IgD-negative memory B cell (primary cell): ENCODE measurements around the gene PTOV1. TPM values are rescaled to one million over a fixed set of nuclear protein-coding genes. Genes with fewer than 3 reads are reported as not detected.
A peak's percentile ranks its signal among the peaks of the same experiment; 100 is the strongest.
"Not testable (repeated sequence)": the region's sequence is repeated elsewhere in the genome, so short reads cannot be mapped to it uniquely, and the experiment has no call there.

Experiments used
- H3K27ac Mint-ChIP-seq, 3 donors: one replicate each; pipeline ENCODE4 v1.8.0; 2020 to 2022; ENCODE audit warnings: mild to moderate bottlenecking in 3 of 3, mixed read lengths in 3 of 3, moderate library complexity in 1 of 3
- H3K27me3 Mint-ChIP-seq: one replicate; pipeline ENCODE4 v1.8.0; 2021; ENCODE audit warnings: mixed read lengths
- H3K36me3 Mint-ChIP-seq: one replicate; pipeline ENCODE4 v1.8.0; 2020; ENCODE audit warnings: mild to moderate bottlenecking, mixed read lengths
- H3K4me1 Mint-ChIP-seq, 3 donors: one replicate each; pipeline ENCODE4 v1.8.0; 2020 to 2022; ENCODE audit warnings: mixed read lengths in 3 of 3, mild to moderate bottlenecking in 1 of 3
- H3K4me3 Mint-ChIP-seq, 4 donors: one replicate each; pipeline ENCODE4 v1.8.0; 2020 to 2022; ENCODE audit warnings: mild to moderate bottlenecking in 4 of 4, mixed read lengths in 4 of 4, moderate library complexity in 3 of 4
- H3K9me3 Mint-ChIP-seq, 3 donors: one replicate each; pipeline ENCODE4 v1.8.0; 2020 to 2021; ENCODE audit warnings: mixed read lengths in 3 of 3, mild to moderate bottlenecking in 1 of 3
- polyA plus RNA-seq: library from polyadenylated mRNA; unstranded; fragments of 300-500 nt; fragmentation: Illumina TruSeq; gene quantifications from one replicate; pipeline ENCODE4 v1.2.3, GENCODE V29; 2021

PTOV1 gene
- polyA plus RNA-seq, 1 donor from 2014 or later, result 45.0 TPM

- Mint-ChIP-seq H3K9me3 (no peaks in the 10 kb centered on the region), H3K4me1 (peaks cover 14 to 29% (median 25%) of the 10 kb centered on the region in 3 donors), H3K36me3 (peaks cover 2% of the 10 kb centered on the region), H3K27ac (peak overlapping the region; percentile 23 to 97 (median 89)), H3K4me3 (peak overlapping the region in 2 of 4 donors; percentile 58 to 91), H3K27me3 (no peaks in the 10 kb centered on the region)
These were observed 39.6 kb upstream of the PTOV1 start for GRCh38 chr19:49811328-49811727.

GRCh38 chr19:49812452-49812996 lies 38.4 kb upstream of the PTOV1 start:
- no peaks in the 10 kb centered on the region for H3K27me3 Mint-ChIP-seq
- H3K4me1 Mint-ChIP-seq, result peaks cover 15 to 29% (median 26%) of the 10 kb centered on the region in 3 donors
- peak overlapping the region; percentile 91 to 99 (median 96) for H3K4me3 Mint-ChIP-seq
- H3K9me3 Mint-ChIP-seq, result no peaks in the 10 kb centered on the region
- H3K36me3 Mint-ChIP-seq, result peaks cover 2% of the 10 kb centered on the region
- peak overlapping the region; percentile 97 to 100 (median 100) for H3K27ac Mint-ChIP-seq

GRCh38 chr19:49812997-49813861 lies 37.7 kb upstream of the PTOV1 start, which contains the start of gene FUZ:
TSS of gene FUZ (minus strand) at chr19:49813292. CDS start at chr19:49813106, 186 bp downstream.
- peak within 1 kb of the TSS; percentile 91 to 99 (median 96) for H3K4me3 Mint-ChIP-seq
- peaks cover 2% of the 10 kb centered on the region for H3K36me3 Mint-ChIP-seq
- no peaks in the 10 kb centered on the region for H3K9me3 Mint-ChIP-seq
- no peaks in the 10 kb centered on the region for H3K27me3 Mint-ChIP-seq
- peaks cover 15 to 23% (median 22%) of the 10 kb centered on the region in 3 donors for H3K4me1 Mint-ChIP-seq
- peak within 1 kb of the TSS; percentile 97 to 100 (median 100) for H3K27ac Mint-ChIP-seq

- Mint-ChIP-seq H3K36me3 (peaks cover 2% of the 10 kb centered on the region), H3K4me3 (peak overlapping the region in 3 of 4 donors; percentile 21 to 58 (median 39)), H3K4me1 (peaks cover 17 to 23% (median 22%) of the 10 kb centered on the region in 3 donors), H3K27me3 (no peaks in the 10 kb centered on the region), H3K27ac (peak overlapping the region; percentile 90 to 100 (median 97)), H3K9me3 (no peaks in the 10 kb centered on the region)
These were observed 36.9 kb upstream of the PTOV1 start for GRCh38 chr19:49814010-49814409.

GRCh38 chr19:49816590-49816989 lies 34.4 kb upstream of the PTOV1 start:
- Mint-ChIP-seq H3K9me3 (no peaks in the 10 kb centered on the region), H3K27me3 (no peaks in the 10 kb centered on the region), H3K36me3 (peaks cover 5% of the 10 kb centered on the region), H3K27ac (peak overlapping the region; percentile 84 to 99 (median 99)), H3K4me1 (peaks cover 22 to 30% (median 22%) of the 10 kb centered on the region in 3 donors), H3K4me3 (no peak overlapping the region)

GRCh38 chr19:49817964-49818648 lies 32.9 kb upstream of the PTOV1 start, which contains the start of gene MED25:
TSS of gene MED25 (plus strand) at chr19:49818289. CDS start at chr19:49818342, 53 bp downstream.
- peak within 1 kb of the TSS; percentile 99 to 100 (median 99) for H3K27ac Mint-ChIP-seq
- no peaks in the 10 kb centered on the region for H3K27me3 Mint-ChIP-seq

GRCh38 chr19:49818649-49819370 lies 32.1 kb upstream of the PTOV1 start:
- H3K36me3 Mint-ChIP-seq, result peaks cover 5% of the 10 kb centered on the region
- peak overlapping the region; percentile 99 to 100 (median 99) for H3K27ac Mint-ChIP-seq
- H3K27me3 Mint-ChIP-seq, result no peaks in the 10 kb centered on the region
- no peaks in the 10 kb centered on the region for H3K9me3 Mint-ChIP-seq
- peaks cover 21 to 34% (median 22%) of the 10 kb centered on the region in 3 donors for H3K4me1 Mint-ChIP-seq
- peak overlapping the region; percentile 95 to 99 (median 99) for H3K4me3 Mint-ChIP-seq

More at GRCh38 chr19:49817964-49818648, 32.9 kb upstream of the PTOV1 start, which contains the start of gene MED25:
- Mint-ChIP-seq H3K36me3 (peaks cover 5% of the 10 kb centered on the region), H3K4me3 (peak within 1 kb of the TSS; percentile 95 to 99 (median 99)), H3K4me1 (peaks cover 17 to 27% (median 19%) of the 10 kb centered on the region in 3 donors), H3K9me3 (no peaks in the 10 kb centered on the region)

- H3K4me3 Mint-ChIP-seq, result peak overlapping the region; percentile 95 to 99 (median 99)
- H3K27ac Mint-ChIP-seq, result peak overlapping the region; percentile 19 to 99 (median 90)
- not testable (repeated sequence) for H3K9me3 Mint-ChIP-seq, H3K36me3 Mint-ChIP-seq, H3K27me3 Mint-ChIP-seq
- peaks cover 24 to 33% (median 27%) of the 10 kb centered on the region in 3 donors for H3K4me1 Mint-ChIP-seq
These were observed 31.4 kb upstream of the PTOV1 start for GRCh38 chr19:49819452-49820115.

- Mint-ChIP-seq H3K4me1 (peaks cover 21 to 31% (median 27%) of the 10 kb centered on the region in 3 donors), H3K36me3 (peaks cover 5% of the 10 kb centered on the region), H3K27ac (peak overlapping the region in 2 of 3 donors; percentile 19 to 61), H3K4me3 (peak overlapping the region; percentile 5 to 99 (median 58)), H3K27me3 (no peaks in the 10 kb centered on the region), H3K9me3 (no peaks in the 10 kb centered on the region)
These were observed 30.8 kb upstream of the PTOV1 start for GRCh38 chr19:49820125-49820524.

GRCh38 chr19:49823472-49823871 lies 27.5 kb upstream of the PTOV1 start:
- Mint-ChIP-seq H3K27me3 (no peaks in the 10 kb centered on the region), H3K27ac (peak overlapping the region in 2 of 3 donors; percentile 23 to 60), H3K4me1 (peaks cover 20 to 30% (median 23%) of the 10 kb centered on the region in 3 donors), H3K9me3 (no peaks in the 10 kb centered on the region), H3K4me3 (peak overlapping the region; percentile 16 to 60 (median 31)), H3K36me3 (peaks cover 5% of the 10 kb centered on the region)

- H3K4me3 Mint-ChIP-seq, result no peak overlapping the region
- peaks cover 5% of the 10 kb centered on the region for H3K36me3 Mint-ChIP-seq
- no peak overlapping the region for H3K27ac Mint-ChIP-seq
- H3K4me1 Mint-ChIP-seq, result peaks cover 15 to 24% (median 17%) of the 10 kb centered on the region in 3 donors
- no peaks in the 10 kb centered on the region for H3K9me3 Mint-ChIP-seq
- no peaks in the 10 kb centered on the region for H3K27me3 Mint-ChIP-seq
These were observed 26.3 kb upstream of the PTOV1 start for GRCh38 chr19:49824662-49825061.

- Mint-ChIP-seq H3K9me3 (no peaks in the 10 kb centered on the region), H3K4me1 (peaks cover 14 to 18% (median 15%) of the 10 kb centered on the region in 3 donors), H3K27me3 (no peaks in the 10 kb centered on the region), H3K4me3 (no peak overlapping the region), H3K27ac (no peak overlapping the region), H3K36me3 (no peaks in the 10 kb centered on the region)
These were observed 23.9 kb upstream of the PTOV1 start for GRCh38 chr19:49827034-49827433.

GRCh38 chr19:49829200-49829599 lies 21.8 kb upstream of the PTOV1 start:
- Mint-ChIP-seq H3K36me3 (peaks cover 1% of the 10 kb centered on the region), H3K4me1 (peaks cover 4 to 5% (median 5%) of the 10 kb centered on the region in 3 donors), H3K27me3 (no peaks in the 10 kb centered on the region), H3K9me3 (no peaks in the 10 kb centered on the region), H3K27ac (no peak overlapping the region), H3K4me3 (no peak overlapping the region)
